GM10248 (cell line): Measurements from ENCODE around the gene PTPDC1.
"Not testable (repeated sequence)": the region's sequence is repeated elsewhere in the genome, so short reads cannot be mapped to it uniquely, and the experiment has no call there.

Source experiments
- CTCF ChIA-PET: fragments of 300-600 bp; sonication (Branson Sonifier 250); formaldehyde crosslinking; extraction: SDS; loops from one replicate; lab custom pipeline; 2021; ENCODE audit warnings: antibody characterized with exemption; lab: Yijun Ruan, JAX
- POLR2A ChIA-PET: fragments of 350-650 bp; sonication (Branson Sonifier 250); formaldehyde crosslinking; extraction: SDS; loops from one replicate; lab custom pipeline; 2020; ENCODE audit warnings: antibody characterized with exemption; lab: Yijun Ruan, JAX
- DNase-seq: peaks from one replicate; pipeline ENCODE4 v3.0.0; 2012; ENCODE audit errors: extremely low spot score
- TF ChIP-seq, protein P1 (sequence below): IDR thresholded peaks from 2 replicates; pipeline ENCODE4 v1.5.1; 2012; ENCODE audit warnings: mild to moderate bottlenecking, low read depth; ENCODE audit errors: extremely low read depth, missing control alignments, control extremely low read depth

PTPDC1 gene

DNA sequence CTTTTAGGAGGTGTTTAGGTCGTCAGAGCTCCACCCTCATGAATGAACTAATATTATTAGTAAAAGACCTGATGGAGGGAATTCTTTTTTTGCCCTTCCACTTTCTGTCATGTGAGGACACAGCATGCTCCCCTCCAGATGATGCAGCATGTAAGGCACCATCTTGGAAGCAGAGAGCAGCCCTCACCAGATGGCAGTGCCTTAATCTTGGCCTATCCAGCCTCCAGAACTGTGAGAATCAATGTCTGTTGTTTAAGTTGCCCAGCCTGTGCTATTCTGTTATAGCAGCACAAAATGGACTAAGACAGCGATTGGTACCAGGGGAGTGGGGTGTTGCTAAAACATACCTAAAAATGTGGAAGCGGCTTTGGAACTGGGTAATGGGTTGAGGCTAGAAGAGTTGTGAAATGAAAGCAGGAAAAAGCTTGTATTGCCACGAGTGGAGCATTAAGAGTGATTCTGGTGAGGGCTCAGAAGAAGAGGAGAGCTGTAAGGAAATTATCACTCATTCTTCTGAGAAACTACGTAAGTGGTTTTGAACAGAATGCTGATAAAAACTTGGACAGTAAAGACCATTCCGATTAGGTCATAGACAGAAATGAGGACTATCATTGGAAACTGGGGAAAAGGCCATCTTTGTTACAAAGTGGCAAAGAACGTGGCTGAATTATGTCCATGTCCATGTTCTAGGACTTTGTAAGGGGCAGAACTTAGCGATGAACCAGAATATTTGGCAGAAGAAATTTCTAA is 28.6 kb downstream of the PTPDC1 start:
- CTCF ChIA-PET: no interaction called here
- TF ChIP-seq, protein P1, sequence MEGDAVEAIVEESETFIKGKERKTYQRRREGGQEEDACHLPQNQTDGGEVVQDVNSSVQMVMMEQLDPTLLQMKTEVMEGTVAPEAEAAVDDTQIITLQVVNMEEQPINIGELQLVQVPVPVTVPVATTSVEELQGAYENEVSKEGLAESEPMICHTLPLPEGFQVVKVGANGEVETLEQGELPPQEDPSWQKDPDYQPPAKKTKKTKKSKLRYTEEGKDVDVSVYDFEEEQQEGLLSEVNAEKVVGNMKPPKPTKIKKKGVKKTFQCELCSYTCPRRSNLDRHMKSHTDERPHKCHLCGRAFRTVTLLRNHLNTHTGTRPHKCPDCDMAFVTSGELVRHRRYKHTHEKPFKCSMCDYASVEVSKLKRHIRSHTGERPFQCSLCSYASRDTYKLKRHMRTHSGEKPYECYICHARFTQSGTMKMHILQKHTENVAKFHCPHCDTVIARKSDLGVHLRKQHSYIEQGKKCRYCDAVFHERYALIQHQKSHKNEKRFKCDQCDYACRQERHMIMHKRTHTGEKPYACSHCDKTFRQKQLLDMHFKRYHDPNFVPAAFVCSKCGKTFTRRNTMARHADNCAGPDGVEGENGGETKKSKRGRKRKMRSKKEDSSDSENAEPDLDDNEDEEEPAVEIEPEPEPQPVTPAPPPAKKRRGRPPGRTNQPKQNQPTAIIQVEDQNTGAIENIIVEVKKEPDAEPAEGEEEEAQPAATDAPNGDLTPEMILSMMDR: no peak
- DNase-seq: no peak
- POLR2A ChIA-PET: no interaction called here

GRCh38 chr9:94120088-94120487 is 35.8 kb downstream of the PTPDC1 start:
- DNase-seq, POLR2A ChIA-PET: not testable (repeated sequence)
- CTCF ChIA-PET: interaction anchor here (0.8 to 1.0 kb wide), 2 partner anchors 54 to 93 kb away, joined by 3 read pairs; no protein-coding TSS in a partner anchor

- TF ChIP-seq, protein P1: no peak
- ChIA-PET CTCF (interaction anchor here (1.0 to 1.4 kb wide), 2 partner anchors 55 to 106 kb away, joined by 3 read pairs; no protein-coding TSS in a partner anchor), POLR2A (no interaction called here)
- DNase-seq: no peak
These were observed 36.7 kb downstream of the PTPDC1 start for GRCh38 chr9:94120854-94121376.

- no peak for DNase-seq
- ChIA-PET POLR2A (no interaction called here), CTCF (no interaction called here)
- TF ChIP-seq, protein P1: no peak
These were observed 42.6 kb downstream of the PTPDC1 start for GRCh38 chr9:94126844-94127243.

GRCh38 chr9:94127806-94128205 is 43.5 kb downstream of the PTPDC1 start:
- ChIA-PET POLR2A (no interaction called here), CTCF (interaction anchor here (0.6 kb wide), 1 partner anchor 17 kb away, joined by 3 read pairs; no protein-coding TSS in a partner anchor)
- DNase-seq: no peak
- TF ChIP-seq, protein P1: no peak

GRCh38 chr9:94128580-94128979 is 44.3 kb downstream of the PTPDC1 start:
- ChIA-PET CTCF (interaction anchor here (1.5 to 2.0 kb wide), 2 partner anchors 85 to 115 kb away, joined by 3 to 5 read pairs; no protein-coding TSS in a partner anchor), POLR2A (no interaction called here)
- DNase-seq: no peak
- TF ChIP-seq, protein P1: no peak

DNA sequence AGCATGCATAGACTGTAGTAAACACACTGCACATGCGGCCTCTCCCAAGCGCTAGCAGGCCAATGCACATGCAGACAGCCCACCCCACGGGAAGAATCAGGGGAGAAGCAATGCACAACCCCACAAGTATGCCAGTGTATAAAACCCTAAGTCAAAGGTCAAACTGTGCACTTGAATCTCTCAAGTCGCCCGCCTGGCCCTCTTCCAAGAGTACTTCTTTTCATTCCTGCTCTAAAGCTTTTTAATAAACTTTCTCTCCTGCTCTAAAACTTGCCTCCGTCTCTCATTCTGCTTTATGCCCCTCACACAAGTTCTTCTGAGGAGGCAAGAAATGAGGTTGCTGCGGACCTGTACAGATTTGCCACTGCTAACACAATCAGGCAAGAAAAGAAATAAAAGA is 50.4 kb downstream of the PTPDC1 start:
- TF ChIP-seq, protein P1: no peak
- no peak for DNase-seq
- ChIA-PET POLR2A (no interaction called here), CTCF (interaction anchor here (0.9 kb wide), 1 partner anchor 18 kb away, joined by 3 read pairs; no protein-coding TSS in a partner anchor)
